Ishikawa (cell line): ENCODE results near the gene ZNF860.
"Not testable (repeated sequence)": the region's sequence is repeated elsewhere in the genome, so short reads cannot be mapped to it uniquely, and the experiment has no call there.

Experiments used
- EP300 ChIP-seq: IDR thresholded peaks from 2 replicates; pipeline ENCODE4 v1.6.1; 2012; ENCODE audit warnings: borderline replicate concordance
- FOXM1 ChIP-seq: IDR thresholded peaks from 2 replicates; pipeline ENCODE4 v1.6.1; 2012; ENCODE audit warnings: low read depth, borderline replicate concordance

- TF ChIP-seq FOXM1, EP300: not testable (repeated sequence)
Measured at GRCh38 chr3:32010699-32011098, 29.1 kb downstream of the ZNF860 start.
